Measurements from ENCODE around the gene IFNG-AS1.

The IFNG-AS1 gene

DNA sequence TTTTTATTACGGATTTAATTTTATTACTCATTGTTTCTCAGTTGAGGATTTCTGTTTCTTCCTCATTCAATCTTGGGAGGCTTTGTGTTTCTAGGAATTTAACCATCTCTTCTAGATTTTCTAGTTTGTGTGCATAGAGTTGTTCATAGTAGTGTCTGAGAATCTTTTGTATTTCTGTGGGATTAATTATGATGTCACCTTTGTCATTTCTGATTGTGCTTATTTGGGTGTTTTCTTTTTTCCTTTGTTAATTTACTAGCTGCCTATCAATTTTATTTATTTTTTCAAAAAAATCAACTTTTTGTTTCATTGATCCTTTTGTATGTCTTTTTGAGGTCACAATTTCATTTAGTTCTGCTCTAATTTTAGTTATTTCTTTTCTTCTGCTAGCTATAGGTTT lies 75.9 kb downstream of the IFNG-AS1 start:
- TF ChIP-seq, protein P1, sequence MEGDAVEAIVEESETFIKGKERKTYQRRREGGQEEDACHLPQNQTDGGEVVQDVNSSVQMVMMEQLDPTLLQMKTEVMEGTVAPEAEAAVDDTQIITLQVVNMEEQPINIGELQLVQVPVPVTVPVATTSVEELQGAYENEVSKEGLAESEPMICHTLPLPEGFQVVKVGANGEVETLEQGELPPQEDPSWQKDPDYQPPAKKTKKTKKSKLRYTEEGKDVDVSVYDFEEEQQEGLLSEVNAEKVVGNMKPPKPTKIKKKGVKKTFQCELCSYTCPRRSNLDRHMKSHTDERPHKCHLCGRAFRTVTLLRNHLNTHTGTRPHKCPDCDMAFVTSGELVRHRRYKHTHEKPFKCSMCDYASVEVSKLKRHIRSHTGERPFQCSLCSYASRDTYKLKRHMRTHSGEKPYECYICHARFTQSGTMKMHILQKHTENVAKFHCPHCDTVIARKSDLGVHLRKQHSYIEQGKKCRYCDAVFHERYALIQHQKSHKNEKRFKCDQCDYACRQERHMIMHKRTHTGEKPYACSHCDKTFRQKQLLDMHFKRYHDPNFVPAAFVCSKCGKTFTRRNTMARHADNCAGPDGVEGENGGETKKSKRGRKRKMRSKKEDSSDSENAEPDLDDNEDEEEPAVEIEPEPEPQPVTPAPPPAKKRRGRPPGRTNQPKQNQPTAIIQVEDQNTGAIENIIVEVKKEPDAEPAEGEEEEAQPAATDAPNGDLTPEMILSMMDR (IDR thresholded peaks at IDR 0.05) = no peak
- H3K36me3 ChIP-seq = no peaks in the 10 kb centered on the region

GRCh38 chr12:68065687-68066086 lies 76.4 kb downstream of the IFNG-AS1 start:
- no peak overlapping the region for H3K27ac ChIP-seq
- no peak overlapping the region for H3K4me3 ChIP-seq (ENCODE audit: low read depth in 1 of 2, low read length in 1 of 2)
- no peaks in the 10 kb centered on the region for H3K36me3 ChIP-seq
- TF ChIP-seq, protein P1 (IDR thresholded peaks at IDR 0.05) = no peak
- no peaks in the 10 kb centered on the region for H3K4me1 ChIP-seq (ENCODE audit: control insufficient read depth in 1 of 2, insufficient read depth in 1 of 2, low read depth in 1 of 2, low read length in 1 of 2)
- no peaks in the 10 kb centered on the region for H3K27me3 ChIP-seq
- no peaks in the 10 kb centered on the region for H3K9me3 ChIP-seq

More for the DNA sequence above, 75.9 kb downstream of the IFNG-AS1 start:
- no peak overlapping the region for H3K4me3 ChIP-seq (ENCODE audit: low read depth in 1 of 2, low read length in 1 of 2)
- H3K4me1 ChIP-seq (ENCODE audit: control insufficient read depth in 1 of 2, insufficient read depth in 1 of 2, low read depth in 1 of 2, low read length in 1 of 2) = no peaks in the 10 kb centered on the region
- no peak overlapping the region for H3K27ac ChIP-seq
- H3K9me3 ChIP-seq = no peaks in the 10 kb centered on the region
- H3K27me3 ChIP-seq = no peaks in the 10 kb centered on the region

GRCh38 chr12:68067762-68068376 lies 78.6 kb downstream of the IFNG-AS1 start:
- TF ChIP-seq, protein P1 (IDR thresholded peaks at IDR 0.05) = no peak
- Histone ChIP-seq H3K4me1 (ENCODE audit: control insufficient read depth in 1 of 2, insufficient read depth in 1 of 2, low read depth in 1 of 2, low read length in 1 of 2) (no peaks in the 10 kb centered on the region), H3K9me3 (no peaks in the 10 kb centered on the region), H3K27me3 (no peaks in the 10 kb centered on the region), H3K4me3 (ENCODE audit: low read depth in 1 of 2, low read length in 1 of 2) (no peak overlapping the region), H3K36me3 (no peaks in the 10 kb centered on the region), H3K27ac (no peak overlapping the region)

DNA sequence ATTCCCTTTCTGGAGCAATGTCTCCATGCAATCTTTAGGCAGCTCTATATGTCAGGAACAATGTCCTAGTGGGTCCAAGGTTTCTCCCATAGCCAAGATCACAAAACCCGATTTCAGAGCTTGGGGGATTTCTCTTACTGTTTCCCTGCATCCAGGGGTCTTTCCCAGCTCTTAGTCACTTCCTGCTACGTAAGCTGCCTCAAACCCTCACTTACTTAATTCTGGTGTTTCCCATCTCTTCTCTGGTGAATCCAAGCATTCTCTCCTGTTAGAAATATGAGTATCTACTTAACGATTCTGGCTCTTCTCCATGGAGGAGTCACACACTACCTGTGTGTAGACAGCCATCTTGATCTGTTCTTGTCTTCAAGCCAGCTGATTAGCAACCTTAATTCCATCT lies 80.0 kb downstream of the IFNG-AS1 start:
- Histone ChIP-seq H3K9me3 (no peaks in the 10 kb centered on the region), H3K4me1 (ENCODE audit: control insufficient read depth in 1 of 2, insufficient read depth in 1 of 2, low read depth in 1 of 2, low read length in 1 of 2) (no peaks in the 10 kb centered on the region), H3K27me3 (no peaks in the 10 kb centered on the region), H3K27ac (no peak overlapping the region), H3K36me3 (no peaks in the 10 kb centered on the region), H3K4me3 (ENCODE audit: low read depth in 1 of 2, low read length in 1 of 2) (no peak overlapping the region)
- TF ChIP-seq, protein P1 (IDR thresholded peaks at IDR 0.05) = no peak

Data from neutrophil (primary cell).